HG03439 (cell line): ENCODE data around the gene PDZD2.

Source experiments
- ATAC-seq: cut with Tn5 transposase; IDR thresholded peaks from one replicate; pipeline ENCODE4 v1.9.1; 2021; ENCODE audit warnings: mild to moderate bottlenecking, moderate library complexity; ENCODE audit not compliant: unreplicated experiment

PDZD2 gene

GRCh38 chr5:31637851-31638250 is 1.1 kb upstream of the PDZD2 start:
- ATAC-seq = no peak

- ATAC-seq = peak; percentile 15
Measured at GRCh38 chr5:31638345-31638744, 586 bp upstream of the PDZD2 start.

GRCh38 chr5:31639481-31640411 is 815 bp downstream of the PDZD2 start:
- ATAC-seq = no peak

GRCh38 chr5:31640573-31640972 is 1.6 kb downstream of the PDZD2 start:
- ATAC-seq = no peak

GRCh38 chr5:31641059-31641458 is 2.1 kb downstream of the PDZD2 start:
- no peak for ATAC-seq

- ATAC-seq = no peak
Measured at GRCh38 chr5:31641575-31641974, 2.6 kb downstream of the PDZD2 start.

GRCh38 chr5:31645420-31646081 is 6.6 kb downstream of the PDZD2 start:
- ATAC-seq = no peak

GRCh38 chr5:31648326-31648725 is 9.4 kb downstream of the PDZD2 start:
- no peak for ATAC-seq

- ATAC-seq = no peak
Measured at GRCh38 chr5:31651241-31651640, 12.3 kb downstream of the PDZD2 start.

GRCh38 chr5:31655491-31655890 is 16.6 kb downstream of the PDZD2 start:
- no peak for ATAC-seq

GRCh38 chr5:31656806-31657205 is 17.9 kb downstream of the PDZD2 start:
- ATAC-seq = no peak

- no peak for ATAC-seq
Measured at GRCh38 chr5:31657315-31657979, 18.5 kb downstream of the PDZD2 start.

- no peak for ATAC-seq
Measured at GRCh38 chr5:31661257-31661656, 22.3 kb downstream of the PDZD2 start.

- ATAC-seq = no peak
Measured at GRCh38 chr5:31663519-31663918, 24.6 kb downstream of the PDZD2 start.

GRCh38 chr5:31664566-31664965 is 25.6 kb downstream of the PDZD2 start:
- ATAC-seq = no peak

GRCh38 chr5:31671339-31671741 is 32.4 kb downstream of the PDZD2 start:
- no peak for ATAC-seq

- no peak for ATAC-seq
Measured at GRCh38 chr5:31674371-31674951, 35.5 kb downstream of the PDZD2 start.

- no peak for ATAC-seq
Measured at GRCh38 chr5:31675472-31675871, 36.5 kb downstream of the PDZD2 start.

- no peak for ATAC-seq
Measured at GRCh38 chr5:31678180-31678579, 39.2 kb downstream of the PDZD2 start.

GRCh38 chr5:31680528-31680927 is 41.6 kb downstream of the PDZD2 start:
- ATAC-seq = no peak

- no peak for ATAC-seq
Measured at GRCh38 chr5:31682025-31682424, 43.1 kb downstream of the PDZD2 start.
